Neural cell (in vitro differentiated cells): Measurements from ENCODE around the gene CADPS2. TPM values are rescaled to one million over a fixed set of nuclear protein-coding genes. Genes with fewer than 3 reads are reported as not detected.
A peak's percentile ranks its signal among the peaks of the same experiment; 100 is the strongest.

Experiments used
- H2AFZ ChIP-seq: fragments of 200-600, 300-800 bp; sonication (generic), shearing (Covaris generic); 2 replicates; pipeline ENCODE4 v1.6.0; 2014; ENCODE audit warnings: low read depth, mild to moderate bottlenecking, antibody characterized with exemption, low read length, moderate library complexity
- H3F3A ChIP-seq: fragments of 200-600 bp; shearing (Covaris generic); 2 replicates; pipeline ENCODE4 v1.6.1; 2016; ENCODE audit warnings: mild to moderate bottlenecking, moderate library complexity, mixed read lengths, antibody characterized with exemption, low read length; ENCODE audit not compliant: insufficient read depth, poor library complexity, severe bottlenecking
- H3K27ac ChIP-seq: fragments of 200-600, 300-800 bp; sonication (generic), shearing (Covaris generic); 2 replicates; pipeline ENCODE4 v1.5.1; 2014; ENCODE audit warnings: mild to moderate bottlenecking, low read length, moderate library complexity
- H3K27me3 ChIP-seq: fragments of 300-800, 200-600 bp; sonication (generic), shearing (Covaris generic); 2 replicates; pipeline ENCODE4 v1.6.0; 2014; ENCODE audit warnings: mild to moderate bottlenecking, low read depth, low read length, moderate library complexity; ENCODE audit not compliant: insufficient read depth
- H3K36me3 ChIP-seq: fragments of 300-800, 200-600 bp; sonication (generic), shearing (Covaris generic); 2 replicates; pipeline ENCODE4 v1.5.1; 2014; ENCODE audit warnings: mild to moderate bottlenecking, antibody characterized with exemption, low read length, moderate library complexity; ENCODE audit not compliant: insufficient read depth
- H3K4me2 ChIP-seq: fragments of 300-800, 200-600 bp; sonication (generic), shearing (Covaris generic); 2 replicates; pipeline ENCODE4 v1.6.0; 2014; ENCODE audit warnings: mild to moderate bottlenecking, low read length
- H3K4me3 ChIP-seq: fragments of 300-800, 200-600 bp; sonication (generic), shearing (Covaris generic); 2 replicates; pipeline ENCODE4 v1.5.1; 2014; ENCODE audit warnings: mild to moderate bottlenecking, low read length, moderate library complexity
- H3K79me2 ChIP-seq: fragments of 200-600 bp; shearing (Covaris generic); replicated peaks from 2 replicates; pipeline ENCODE4 v1.6.0; 2014; ENCODE audit warnings: mild to moderate bottlenecking, low read length, moderate library complexity; ENCODE audit not compliant: insufficient read depth
- H3K9ac ChIP-seq: fragments of 300-800, 200-600 bp; sonication (generic), shearing (Covaris generic); 2 replicates; pipeline ENCODE4 v1.6.1; 2016; ENCODE audit warnings: mild to moderate bottlenecking, low read length, mixed read lengths
- H3K9me2 ChIP-seq: fragments of 200-600 bp; shearing (Covaris generic); 2 replicates; pipeline ENCODE4 v1.6.1; 2016; ENCODE audit warnings: mild to moderate bottlenecking, low read length, mixed read lengths; ENCODE audit not compliant: insufficient read depth
- H3K9me3 ChIP-seq: fragments of 200-600, 300-800 bp; sonication (generic), shearing (Covaris generic); 2 replicates; pipeline ENCODE4 v1.6.1; 2016; ENCODE audit warnings: mild to moderate bottlenecking, mixed run types, low read length, moderate library complexity, mixed read lengths
- H4K20me1 ChIP-seq: fragments of 200-600 bp; shearing (Covaris generic); 2 replicates; pipeline ENCODE4 v1.6.1; 2016; ENCODE audit warnings: mild to moderate bottlenecking, mixed run types; ENCODE audit not compliant: insufficient read depth
- CTCF ChIP-seq: fragments of 450-650 bp; IDR thresholded peaks from 2 replicates; pipeline ENCODE4 v1.5.1; 2014; ENCODE audit warnings: antibody characterized with exemption, mild to moderate bottlenecking, moderate library complexity; ENCODE audit not compliant: poor library complexity, severe bottlenecking
- EP300 ChIP-seq: fragments of 450-650 bp; conservative IDR thresholded peaks from 2 replicates; pipeline ENCODE4 v1.6.1; 2014; ENCODE audit warnings: antibody characterized with exemption, mild to moderate bottlenecking, moderate library complexity; ENCODE audit not compliant: poor library complexity, severe bottlenecking
- EZH2 ChIP-seq: fragments of 200-600, 300-800 bp; shearing (Covaris generic), sonication (generic); IDR thresholded peaks from 2 replicates; pipeline ENCODE4 v1.6.1; 2014; ENCODE audit warnings: antibody characterized with exemption, low read length, borderline replicate concordance, mild to moderate bottlenecking; ENCODE audit not compliant: insufficient read depth, poor library complexity, severe bottlenecking
- POLR2AphosphoS5 ChIP-seq: IDR thresholded peaks from 2 replicates; pipeline ENCODE4 v1.6.1; 2012
- RAD21 ChIP-seq: fragments of 450-650 bp; conservative IDR thresholded peaks from 2 replicates; pipeline ENCODE4 v1.6.1; 2014; ENCODE audit warnings: antibody characterized with exemption, mild to moderate bottlenecking, moderate library complexity
- REST ChIP-seq: IDR thresholded peaks from 2 replicates; pipeline ENCODE4 v1.6.1; 2012; ENCODE audit warnings: borderline replicate concordance
- SMC3 ChIP-seq: fragments of 450-650 bp; conservative IDR thresholded peaks from 2 replicates; pipeline ENCODE4 v1.6.1; 2014; ENCODE audit warnings: antibody characterized with exemption, mild to moderate bottlenecking, moderate library complexity; ENCODE audit not compliant: poor library complexity
- TAF1 ChIP-seq: IDR thresholded peaks from 2 replicates; pipeline ENCODE4 v1.6.1; 2012; ENCODE audit warnings: low read depth
- polyA plus RNA-seq: library from polyadenylated mRNA; depleted of rRNA; stranded (reverse); fragments of >200 nt; gene quantifications from 2 replicates; pipeline ENCODE4 v1.2.3, GENCODE V29; 2014

CADPS2 gene
- polyA plus RNA-seq, 1 donor from 2014 or later, result 5.9 TPM

GRCh38 chr7:122304319-122304975 is 581.8 kb downstream of the CADPS2 start, which contains the start of gene FEZF1:
FEZF1 (minus strand) TSS chr7:122304750; CDS start chr7:122304437, 313 bp downstream.
- Histone ChIP-seq H2AFZ (no peak within 1 kb of the TSS), H3K79me2 (peaks cover 99% of the 10 kb centered on the region), H3K4me3 (peak within 1 kb of the TSS; percentile 86), H3K9me2 (no peaks in the 10 kb centered on the region), H3K27ac (no peak within 1 kb of the TSS), H4K20me1 (no peaks in the 10 kb centered on the region), H3K27me3 (peaks cover 100% of the 10 kb centered on the region), H3K9me3 (no peaks in the 10 kb centered on the region), H3F3A (no peaks in the 10 kb centered on the region), H3K9ac (peak within 1 kb of the TSS; percentile 52), H3K36me3 (no peaks in the 10 kb centered on the region), H3K4me2 (peak within 1 kb of the TSS; percentile 67)
- peak; percentile 4 for TF ChIP-seq POLR2AphosphoS5
- no peak for TF ChIP-seq TAF1
- no peak for TF ChIP-seq CTCF
- no peak for TF ChIP-seq REST
- no peak for TF ChIP-seq RAD21
- no peak for TF ChIP-seq SMC3
- no peak for TF ChIP-seq EP300
- no peak for TF ChIP-seq EZH2

- Histone ChIP-seq H3K9me3 (no peaks in the 10 kb centered on the region), H2AFZ (no peak overlapping the region), H3F3A (no peaks in the 10 kb centered on the region), H3K4me3 (peak overlapping the region; percentile 86), H3K4me2 (no peak overlapping the region), H3K9me2 (no peaks in the 10 kb centered on the region), H4K20me1 (no peaks in the 10 kb centered on the region), H3K27ac (no peak overlapping the region), H3K36me3 (no peaks in the 10 kb centered on the region), H3K9ac (peak overlapping the region; percentile 9), H3K27me3 (peaks cover 99% of the 10 kb centered on the region), H3K79me2 (peaks cover 97% of the 10 kb centered on the region)
- TF ChIP-seq POLR2AphosphoS5 (peak; percentile 15), RAD21 (no peak)
Observed at GRCh38 chr7:122303531-122304318, 582.5 kb downstream of the CADPS2 start.
